ENCODE results near the gene CDHR2.
A peak's percentile ranks its signal among the peaks of the same experiment; 100 is the strongest.

CDHR2 gene

GRCh38 chr5:176629317-176629852 lies 80.2 kb downstream of the CDHR2 start:
- no peak overlapping the region for H3K4me3 ChIP-seq (ENCODE audit: low read depth, low read length)
- TF ChIP-seq CTCF (IDR thresholded peaks at IDR 0.05; ENCODE audit: low read depth, low read length): no peak

GRCh38 chr5:176629853-176630680 lies 80.9 kb downstream of the CDHR2 start, which contains the start of the genes EIF4E1B and SNCB:
Gene EIF4E1B, plus strand, starts transcription at chr5:176630675. Its CDS starts 12,113 bp downstream, at chr5:176642788.
Gene SNCB, minus strand, starts transcription at chr5:176630534. Its CDS starts 880 bp downstream, at chr5:176629654.
- peak within 1 kb of the TSS; percentile 44 for H3K4me3 ChIP-seq (ENCODE audit: low read depth, low read length)
- TF ChIP-seq CTCF (IDR thresholded peaks at IDR 0.05; ENCODE audit: low read depth, low read length): no peak

GRCh38 chr5:176630681-176631222 lies 81.6 kb downstream of the CDHR2 start:
- H3K4me3 ChIP-seq (ENCODE audit: low read depth, low read length): peak overlapping the region; percentile 44
- no peak for TF ChIP-seq CTCF (IDR thresholded peaks at IDR 0.05; ENCODE audit: low read depth, low read length)

DNA sequence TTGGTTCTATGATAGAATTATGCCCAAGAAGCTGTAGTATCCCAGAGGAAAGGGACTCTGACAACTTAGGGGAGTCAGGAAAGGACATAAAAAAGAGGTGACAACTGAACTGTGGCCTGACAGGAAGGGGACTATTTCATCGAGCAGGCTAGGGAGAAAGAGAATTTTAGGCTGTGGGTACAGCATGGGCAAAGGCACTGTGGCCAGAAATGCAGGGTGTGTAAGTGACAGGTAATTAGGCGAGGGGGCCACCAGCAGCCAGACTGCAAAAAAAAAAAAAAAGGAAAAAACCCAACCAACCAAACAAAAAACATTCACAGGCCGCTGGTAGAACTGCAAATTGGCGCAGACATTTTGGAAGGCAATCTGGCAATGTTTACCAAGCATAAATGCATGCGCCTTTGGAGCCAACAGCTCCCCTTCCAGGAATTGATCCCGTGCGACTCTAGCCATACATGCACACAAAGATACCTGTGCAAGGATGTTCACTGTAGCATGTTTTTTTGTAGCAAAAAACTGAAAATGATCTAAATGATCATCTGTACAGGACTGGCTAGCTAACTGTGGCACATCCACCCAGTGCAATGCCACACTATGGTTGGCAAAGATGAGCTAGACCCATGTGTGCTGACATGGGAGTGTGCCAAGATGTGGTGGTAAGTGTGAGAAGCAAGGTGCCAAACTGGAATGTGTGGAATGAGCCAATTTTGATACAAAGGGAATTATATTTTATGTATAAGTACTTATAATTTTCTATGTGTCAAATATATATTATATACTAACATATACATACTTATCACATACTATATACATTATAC lies 82.5 kb downstream of the CDHR2 start:
- TF ChIP-seq CTCF (IDR thresholded peaks at IDR 0.05; ENCODE audit: low read depth, low read length): no peak
- H3K4me3 ChIP-seq (ENCODE audit: low read depth, low read length): no peak overlapping the region

DNA sequence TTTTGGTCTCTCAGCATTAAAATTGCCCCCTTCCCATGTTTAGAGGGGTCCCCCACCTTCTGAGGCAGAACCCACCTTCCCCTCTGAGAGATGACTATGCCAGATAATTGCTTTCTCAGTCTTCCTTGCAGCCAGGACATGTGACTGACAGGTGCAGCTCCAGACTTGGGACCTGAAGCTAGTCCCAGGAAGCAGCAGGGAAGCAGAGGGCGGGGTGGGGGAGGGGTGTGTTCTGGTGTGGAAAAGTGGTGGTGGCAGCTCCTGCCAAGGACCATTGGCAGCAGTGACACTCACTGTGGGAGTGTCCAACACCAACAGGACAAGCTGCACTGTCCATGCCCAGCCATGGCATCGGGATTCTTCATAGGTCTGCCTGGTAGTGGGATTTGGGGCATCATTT lies 83.6 kb downstream of the CDHR2 start:
- no peak overlapping the region for H3K4me3 ChIP-seq (ENCODE audit: low read depth, low read length)
- no peak for TF ChIP-seq CTCF (IDR thresholded peaks at IDR 0.05; ENCODE audit: low read depth, low read length)

GRCh38 chr5:176633598-176633997 lies 84.5 kb downstream of the CDHR2 start:
- no peak overlapping the region for H3K4me3 ChIP-seq (ENCODE audit: low read depth, low read length)
- TF ChIP-seq CTCF (IDR thresholded peaks at IDR 0.05; ENCODE audit: low read depth, low read length): no peak
